Mucosa of descending colon (tissue), 3 donors: ENCODE results near the gene LYZL6. TPM values are rescaled to one million over a fixed set of nuclear protein-coding genes. Genes with fewer than 3 reads are reported as not detected.

ENCODE experiments used
- ATAC-seq: fragments of 200-7000 bp; cut with Tn5 transposase; one replicate; pipeline ENCODE4 v1.9.1; 2020; ENCODE audit warnings: mild to moderate bottlenecking, moderate library complexity
- DNase-seq, 3 donors: peaks; one replicate each; pipeline ENCODE4 v3.0.0-alpha.2; 2020
- H3K36me3 ChIP-seq: fragments of 200-600 bp; one replicate; pipeline ENCODE4 v1.8.0; 2021; ENCODE audit warnings: low read depth, mild to moderate bottlenecking
- H3K4me1 ChIP-seq: fragments of 200-600 bp; one replicate; pipeline ENCODE4 v1.8.0; 2021; ENCODE audit warnings: low read depth, mild to moderate bottlenecking
- H3K4me3 ChIP-seq: fragments of 200-600 bp; one replicate; pipeline ENCODE4 v1.8.0; 2021; ENCODE audit warnings: mild to moderate bottlenecking
- H3K9me3 ChIP-seq: fragments of 200-600 bp; one replicate; pipeline ENCODE4 v1.8.0; 2021; ENCODE audit warnings: mild to moderate bottlenecking
- intact Hi-C, 2 donors: fragments of 100-400 bp; cut with DNase I in 1 of 2; cut with micrococcal nuclease in 1 of 2; formaldehyde crosslinking; loops; one replicate each; pipeline versions ENCODE4 v1.11.0 to v1.11.1; 2022; cut with DNase I, micrococcal nuclease
- long read RNA-seq, 2 donors: library from polyadenylated mRNA; unstranded; transcript quantifications; one replicate each; pipeline ENCODE4 v2.0.0, GENCODE V29; 2019 to 2021
- total RNA-seq, 3 donors: library from RNA; stranded (reverse); fragmentation: NEBNext Ultra II Directional in 2 of 3; extraction: Animal tissue kit (Norgen Biotek cat#: 25700) in 2 of 3; gene quantifications; one replicate each; pipeline versions ENCODE4 v1.2.1 to v1.2.4, GENCODE V29; 2021 to 2023
- TF ChIP-seq, protein P1 (sequence below): fragments of 200-600 bp; IDR thresholded peaks from one replicate; pipeline ENCODE4 v1.8.0; 2022; ENCODE audit warnings: antibody characterized with exemption, mild to moderate bottlenecking
- donor health status: DM: no; HTN: no; CAD: no; lungs with moderate emphysema.
- donor health status: DM: no; HTN: no; CAD: no.
- donor health status: DM: no; HTN: yes; CAD: no.

Gene LYZL6
- not detected for total RNA-seq
- long read RNA-seq, donor 1 = 0 reads
- long read RNA-seq, donor 2 = 0 reads

DNA sequence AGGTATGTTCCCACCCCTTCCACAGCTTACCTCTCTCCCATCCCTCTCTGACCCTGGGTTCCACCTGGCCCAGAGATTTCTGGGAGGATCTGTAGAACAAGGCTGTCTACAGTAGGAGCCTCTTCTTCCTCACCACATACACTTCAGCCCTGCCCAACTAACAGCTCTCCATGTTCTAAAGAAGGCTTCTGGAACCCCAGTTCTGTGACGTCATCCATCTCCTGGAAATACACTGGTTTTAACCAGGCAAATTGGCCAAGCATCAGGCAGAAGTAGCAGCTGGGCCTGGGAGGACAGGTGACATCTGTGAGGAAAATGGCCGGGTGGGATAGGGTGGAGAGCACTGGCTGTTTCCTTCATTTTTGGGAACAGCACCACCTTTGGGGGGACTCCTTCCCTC, at the start of gene LYZL6:
TSS of gene LYZL6 (minus strand) at position 177 of the 400 bp plus-strand sequence. CDS start 4,357 bp downstream, outside the sequence.
- no peak within 1 kb of the TSS for H3K4me3 ChIP-seq
- no peaks in the 10 kb centered on the region for H3K4me1 ChIP-seq
- H3K9me3 ChIP-seq = no peaks in the 10 kb centered on the region
- TF ChIP-seq, protein P1, sequence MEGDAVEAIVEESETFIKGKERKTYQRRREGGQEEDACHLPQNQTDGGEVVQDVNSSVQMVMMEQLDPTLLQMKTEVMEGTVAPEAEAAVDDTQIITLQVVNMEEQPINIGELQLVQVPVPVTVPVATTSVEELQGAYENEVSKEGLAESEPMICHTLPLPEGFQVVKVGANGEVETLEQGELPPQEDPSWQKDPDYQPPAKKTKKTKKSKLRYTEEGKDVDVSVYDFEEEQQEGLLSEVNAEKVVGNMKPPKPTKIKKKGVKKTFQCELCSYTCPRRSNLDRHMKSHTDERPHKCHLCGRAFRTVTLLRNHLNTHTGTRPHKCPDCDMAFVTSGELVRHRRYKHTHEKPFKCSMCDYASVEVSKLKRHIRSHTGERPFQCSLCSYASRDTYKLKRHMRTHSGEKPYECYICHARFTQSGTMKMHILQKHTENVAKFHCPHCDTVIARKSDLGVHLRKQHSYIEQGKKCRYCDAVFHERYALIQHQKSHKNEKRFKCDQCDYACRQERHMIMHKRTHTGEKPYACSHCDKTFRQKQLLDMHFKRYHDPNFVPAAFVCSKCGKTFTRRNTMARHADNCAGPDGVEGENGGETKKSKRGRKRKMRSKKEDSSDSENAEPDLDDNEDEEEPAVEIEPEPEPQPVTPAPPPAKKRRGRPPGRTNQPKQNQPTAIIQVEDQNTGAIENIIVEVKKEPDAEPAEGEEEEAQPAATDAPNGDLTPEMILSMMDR = no peak
- no peaks in the 10 kb centered on the region for H3K36me3 ChIP-seq
- ATAC-seq = no peak
- intact Hi-C loops = no loop called here
- no peak for DNase-seq

- Histone ChIP-seq H3K9me3 (no peaks in the 10 kb centered on the region), H3K36me3 (no peaks in the 10 kb centered on the region), H3K4me3 (no peak overlapping the region), H3K4me1 (no peaks in the 10 kb centered on the region)
- peak; percentile 46 for ATAC-seq
- DNase-seq = no peak
- intact Hi-C loops = no loop called here
- TF ChIP-seq, protein P1 = no peak
Observed at GRCh38 chr17:35991075-35991474, 47.6 kb upstream of the LYZL6 start.

DNA sequence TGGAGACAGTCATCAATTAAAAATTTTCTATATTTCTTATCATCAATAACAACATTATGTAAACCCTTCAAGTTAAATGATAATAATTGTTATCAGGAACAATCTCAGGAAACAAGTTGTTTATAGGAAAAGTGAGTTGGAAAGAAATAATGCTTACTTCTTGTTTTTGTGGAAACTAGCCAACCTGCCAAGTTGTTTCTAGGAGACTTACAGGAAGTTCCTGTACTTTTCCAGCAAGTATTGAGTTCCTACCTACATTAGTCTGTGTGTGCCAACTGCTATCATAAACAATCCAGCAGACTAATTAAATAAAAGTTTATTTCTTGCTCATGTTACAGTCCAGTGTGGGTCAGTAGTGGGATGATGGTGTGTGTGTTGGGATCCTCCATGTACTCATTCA, 44.7 kb upstream of the LYZL6 start:
- H3K4me1 ChIP-seq = no peaks in the 10 kb centered on the region
- no peaks in the 10 kb centered on the region for H3K36me3 ChIP-seq
- no peaks in the 10 kb centered on the region for H3K9me3 ChIP-seq
- intact Hi-C loops = no loop called here
- TF ChIP-seq, protein P1 = no peak
- DNase-seq = no peak
- no peak overlapping the region for H3K4me3 ChIP-seq
- ATAC-seq = peak; percentile 32

GRCh38 chr17:35986643-35987042, 43.1 kb upstream of the LYZL6 start, which contains the start of gene CCL14:
CCL14 (minus strand) TSS chr17:35986729; CDS start chr17:35986649, 80 bp downstream.
- intact Hi-C loops = no loop called here
- no peak for DNase-seq
- Histone ChIP-seq H3K4me3 (no peak within 1 kb of the TSS), H3K9me3 (no peaks in the 10 kb centered on the region), H3K4me1 (peaks cover 5% of the 10 kb centered on the region), H3K36me3 (no peaks in the 10 kb centered on the region)
- TF ChIP-seq, protein P1 = no peak
- no peak for ATAC-seq

DNA sequence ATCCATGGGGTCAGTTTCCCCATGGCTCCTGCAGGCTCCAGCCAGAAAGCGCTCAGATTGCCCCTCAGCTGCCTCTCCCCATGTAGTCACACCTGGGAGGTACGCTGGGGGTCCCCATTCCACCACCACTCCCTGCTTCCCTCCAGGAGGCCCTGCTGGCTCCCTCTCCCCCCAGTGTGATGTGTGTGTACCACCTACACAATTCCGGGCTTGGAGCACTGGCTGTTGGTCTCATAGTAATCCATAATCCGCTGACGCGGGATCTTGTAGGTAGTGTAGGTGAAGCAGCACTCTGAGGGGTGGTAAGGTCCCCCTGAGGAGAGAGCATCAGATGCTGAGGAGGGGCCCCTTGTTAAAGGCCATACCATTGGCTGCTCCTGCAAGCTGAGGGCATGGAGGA, 40.6 kb upstream of the LYZL6 start:
- no peak overlapping the region for H3K4me3 ChIP-seq
- peaks cover 5% of the 10 kb centered on the region for H3K4me1 ChIP-seq
- DNase-seq (no peak), ATAC-seq (no peak)
- TF ChIP-seq, protein P1 = no peak
- intact Hi-C loops = no loop called here
- H3K36me3 ChIP-seq = no peaks in the 10 kb centered on the region
- H3K9me3 ChIP-seq = no peaks in the 10 kb centered on the region
